Suprapubic skin (tissue), 4 donors: ENCODE results near the gene NFE2L2. TPM values are rescaled to one million over a fixed set of nuclear protein-coding genes. Genes with fewer than 3 reads are reported as not detected.
A peak's percentile ranks its signal among the peaks of the same experiment; 100 is the strongest.
"Not testable (repeated sequence)": the region's sequence is repeated elsewhere in the genome, so short reads cannot be mapped to it uniquely, and the experiment has no call there.

Experiments
- DNase-seq, 2 donors: peaks; one replicate each; pipeline ENCODE4 v3.0.0-alpha.2; 2019; ENCODE audit warnings: low spot score in 2 of 2
- H3K27ac ChIP-seq: fragments of 200-600 bp; sonication (generic); one replicate; pipeline ENCODE4 v1.5.1; 2019
- H3K27me3 ChIP-seq: fragments of 200-600 bp; sonication (generic); one replicate; pipeline ENCODE4 v1.5.1; 2019
- H3K36me3 ChIP-seq: fragments of 200-600 bp; sonication (generic); one replicate; pipeline ENCODE4 v1.5.1; 2019
- H3K4me1 ChIP-seq: fragments of 200-600 bp; sonication (generic); one replicate; pipeline ENCODE4 v1.5.1; 2019
- H3K4me3 ChIP-seq: fragments of 200-600 bp; sonication (generic); one replicate; pipeline ENCODE4 v1.5.1; 2019; ENCODE audit warnings: mild to moderate bottlenecking
- H3K9me3 ChIP-seq: fragments of 200-600 bp; sonication (generic); one replicate; pipeline ENCODE4 v1.5.1; 2019
- CTCF ChIP-seq, 2 donors: fragments of 200-600 bp in 1 of 2; fragments of 450-650 bp in 1 of 2; sonication (generic) in 1 of 2; IDR thresholded peaks; one replicate each; pipeline ENCODE4 v1.5.1; 2016 to 2019; ENCODE audit warnings: antibody characterized with exemption in 2 of 2, mild to moderate bottlenecking in 1 of 2, moderate library complexity in 1 of 2
- EP300 ChIP-seq: sonication (generic); formaldehyde crosslinking; IDR thresholded peaks from one replicate; pipeline ENCODE4 v1.6.1; 2017; ENCODE audit warnings: antibody characterized with exemption
- POLR2A ChIP-seq, 2 donors: fragments of 450-650 bp; IDR thresholded peaks; one replicate each; pipeline ENCODE4 v1.6.1; 2017; ENCODE audit warnings: antibody characterized with exemption in 2 of 2, mild to moderate bottlenecking in 2 of 2, moderate library complexity in 2 of 2
- POLR2AphosphoS5 ChIP-seq, 3 donors: sonication (generic); formaldehyde crosslinking; IDR thresholded peaks; one replicate each; pipeline ENCODE4 v1.6.1; 2017; ENCODE audit warnings: antibody characterized with exemption in 3 of 3
- WGBS: methylation state at CpG from one replicate; pipeline ENCODE4 v1.1.5; 2018; 5-methylcytosine and 5-hydroxymethylcytosine counted together
- total RNA-seq, 4 donors: library from RNA; depleted of rRNA; stranded (reverse); fragments of >200 nt; gene quantifications; one replicate each; pipeline ENCODE4 v1.1.0, GENCODE V29; 2016

The NFE2L2 gene
- total RNA-seq, 4 donors from 2014 or later: 130 to 180 (median 160) TPM

- no peaks in the 10 kb centered on the region for H3K9me3 ChIP-seq
- TF ChIP-seq EP300: no peak
- TF ChIP-seq CTCF (IDR thresholded peaks at IDR 0.05): no peak
- no peak for TF ChIP-seq POLR2A (IDR thresholded peaks at IDR 0.05)
- no peak for TF ChIP-seq POLR2AphosphoS5 (IDR thresholded peaks at IDR 0.05)
- H3K4me1 ChIP-seq: peaks cover 41% of the 10 kb centered on the region
- peaks cover 14% of the 10 kb centered on the region for H3K36me3 ChIP-seq
- peak overlapping the region; percentile 99 for H3K27ac ChIP-seq
- no peak for DNase-seq
- no peaks in the 10 kb centered on the region for H3K27me3 ChIP-seq
- WGBS: 5% methylated on average over 6 of the region's 6 CpGs
- peak overlapping the region; percentile 93 for H3K4me3 ChIP-seq
Observed at GRCh38 chr2:177211576-177212105, 52.9 kb downstream of the NFE2L2 start.

- Histone ChIP-seq H3K27ac (peak overlapping the region; percentile 99), H3K27me3 (no peaks in the 10 kb centered on the region), H3K9me3 (no peaks in the 10 kb centered on the region), H3K36me3 (peaks cover 9% of the 10 kb centered on the region), H3K4me1 (peaks cover 37% of the 10 kb centered on the region), H3K4me3 (peak overlapping the region; percentile 93)
- TF ChIP-seq EP300 (no peak), POLR2AphosphoS5 (IDR thresholded peaks at IDR 0.05) (no peak), CTCF (IDR thresholded peaks at IDR 0.05) (no peak), POLR2A (IDR thresholded peaks at IDR 0.05) (no peak)
- DNase-seq: no peak
- WGBS: 49% methylated on average over 7 of the region's 7 CpGs
Observed at GRCh38 chr2:177211169-177211568, 53.4 kb downstream of the NFE2L2 start.

- no peak overlapping the region for H3K27ac ChIP-seq
- TF ChIP-seq POLR2A (IDR thresholded peaks at IDR 0.05): no peak
- no peak for TF ChIP-seq EP300
- no peak for TF ChIP-seq CTCF (IDR thresholded peaks at IDR 0.05)
- no peak for TF ChIP-seq POLR2AphosphoS5 (IDR thresholded peaks at IDR 0.05)
- no peak overlapping the region for H3K4me3 ChIP-seq
- no peak for DNase-seq
- no peaks in the 10 kb centered on the region for H3K9me3 ChIP-seq
- H3K4me1 ChIP-seq: peaks cover 13% of the 10 kb centered on the region
- H3K27me3 ChIP-seq: no peaks in the 10 kb centered on the region
- 96% methylated on average over 2 of the region's 2 CpGs for WGBS
- H3K36me3 ChIP-seq: no peaks in the 10 kb centered on the region
Observed at GRCh38 chr2:177207101-177207500, 57.4 kb downstream of the NFE2L2 start.

- no peak overlapping the region for H3K4me3 ChIP-seq
- DNase-seq: no peak
- H3K27me3 ChIP-seq: no peaks in the 10 kb centered on the region
- 80% methylated on average over 3 of the region's 3 CpGs for WGBS
- no peaks in the 10 kb centered on the region for H3K36me3 ChIP-seq
- TF ChIP-seq CTCF (IDR thresholded peaks at IDR 0.05) (no peak), POLR2A (IDR thresholded peaks at IDR 0.05) (no peak), EP300 (no peak), POLR2AphosphoS5 (IDR thresholded peaks at IDR 0.05) (no peak)
- no peaks in the 10 kb centered on the region for H3K9me3 ChIP-seq
- H3K4me1 ChIP-seq: no peaks in the 10 kb centered on the region
- H3K27ac ChIP-seq: no peak overlapping the region
Observed at GRCh38 chr2:177204417-177204816, 60.1 kb downstream of the NFE2L2 start.

- H3K27ac ChIP-seq: no peak overlapping the region
- H3K4me3 ChIP-seq: no peak overlapping the region
- no peaks in the 10 kb centered on the region for H3K27me3 ChIP-seq
- no peaks in the 10 kb centered on the region for H3K9me3 ChIP-seq
- no peaks in the 10 kb centered on the region for H3K36me3 ChIP-seq
- H3K4me1 ChIP-seq: no peaks in the 10 kb centered on the region
- TF ChIP-seq POLR2AphosphoS5 (IDR thresholded peaks at IDR 0.05) (no peak), EP300 (no peak), CTCF (IDR thresholded peaks at IDR 0.05) (no peak), POLR2A (IDR thresholded peaks at IDR 0.05) (no peak)
- 60% methylated on average over 3 of the region's 3 CpGs for WGBS
- DNase-seq: no peak
Observed at GRCh38 chr2:177201919-177202346, 62.6 kb downstream of the NFE2L2 start.

GRCh38 chr2:177200419-177200818 lies 64.1 kb downstream of the NFE2L2 start:
- not testable (repeated sequence) for H3K27me3 ChIP-seq, H3K4me3 ChIP-seq, H3K9me3 ChIP-seq, H3K4me1 ChIP-seq, H3K36me3 ChIP-seq, DNase-seq, H3K27ac ChIP-seq
- 95% methylated on average over 7 of the region's 7 CpGs for WGBS
